Stimulated activated CD4-positive, alpha-beta T cell treated with anti-CD3 and anti-CD28 coated beads, Interleukin-15, amount 100 ng/mL, for 48 hours (primary cell): Measurements from ENCODE around the gene GLS.
"Not testable (repeated sequence)": the region's sequence is repeated elsewhere in the genome, so short reads cannot be mapped to it uniquely, and the experiment has no call there.

ENCODE experiments used
- DNase-seq, 2 donors: peaks; one replicate each; pipeline ENCODE4 v3.0.0-alpha.2; 2020; ENCODE audit warnings: low read depth in 2 of 2

The GLS gene

DNA sequence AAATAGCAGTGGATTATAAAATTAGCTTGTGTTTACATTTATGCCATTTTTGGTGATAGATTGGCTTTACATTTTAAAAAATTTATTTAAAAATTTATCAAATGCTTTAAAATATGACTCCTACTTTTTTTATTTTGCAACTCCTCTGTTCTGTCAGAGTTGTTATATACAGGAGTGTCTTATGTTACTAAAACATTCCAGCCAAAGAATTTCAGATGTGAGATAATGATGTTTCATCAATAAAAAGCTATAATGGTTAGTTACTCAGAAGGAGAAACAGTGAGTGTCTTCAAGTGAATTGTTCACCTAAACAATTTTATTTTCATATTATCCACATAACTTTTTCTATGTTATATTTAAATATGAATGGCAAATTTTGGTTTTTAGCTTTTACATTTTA is 52.7 kb downstream of the GLS start:
- DNase-seq, result no peak

DNA sequence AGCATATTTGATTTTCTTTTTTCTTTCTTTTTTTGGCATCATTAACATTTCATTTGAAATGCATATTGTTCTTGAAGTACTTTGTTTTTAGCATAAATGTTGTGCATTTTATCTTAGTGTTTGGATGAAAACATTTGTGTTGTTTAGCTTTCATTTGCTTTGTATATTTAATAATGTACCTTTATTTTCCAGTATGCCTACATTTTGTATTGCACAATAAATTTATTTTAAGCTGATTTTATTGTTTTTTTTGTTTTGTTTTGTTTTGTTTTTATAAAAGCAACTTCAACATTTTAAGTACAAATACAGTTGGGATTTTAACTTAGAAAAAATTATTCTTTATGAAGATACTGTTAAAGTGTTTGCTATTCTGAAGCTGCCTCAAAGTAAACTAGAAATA is 54.4 kb downstream of the GLS start:
- no peak for DNase-seq

DNA sequence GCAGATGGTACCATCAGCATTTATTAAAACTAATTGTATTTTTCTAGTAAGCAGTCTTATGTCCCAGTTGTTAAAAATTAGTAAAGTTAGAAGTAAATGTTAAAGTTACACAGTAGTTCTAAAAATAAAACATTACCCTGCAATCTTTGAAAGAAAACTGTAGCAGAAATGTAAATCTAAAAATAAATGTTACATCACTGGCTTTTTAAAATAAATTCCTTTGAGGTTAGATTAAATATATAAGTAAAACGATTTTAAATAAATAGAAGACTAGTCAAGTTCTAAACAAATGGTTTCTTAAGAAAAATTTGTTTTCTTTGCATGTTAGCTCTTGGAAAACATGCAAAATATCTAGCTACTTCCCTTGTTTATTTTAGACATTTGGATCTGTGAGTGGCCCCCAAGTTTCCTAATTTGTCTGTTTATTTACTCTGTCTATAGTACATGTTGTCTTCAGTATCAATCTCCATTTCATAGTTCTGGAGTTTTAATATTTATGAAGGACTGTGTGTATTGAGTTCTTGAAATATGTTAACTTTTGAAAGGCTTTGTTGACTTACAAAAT is 58.2 kb downstream of the GLS start:
- no peak for DNase-seq

DNA sequence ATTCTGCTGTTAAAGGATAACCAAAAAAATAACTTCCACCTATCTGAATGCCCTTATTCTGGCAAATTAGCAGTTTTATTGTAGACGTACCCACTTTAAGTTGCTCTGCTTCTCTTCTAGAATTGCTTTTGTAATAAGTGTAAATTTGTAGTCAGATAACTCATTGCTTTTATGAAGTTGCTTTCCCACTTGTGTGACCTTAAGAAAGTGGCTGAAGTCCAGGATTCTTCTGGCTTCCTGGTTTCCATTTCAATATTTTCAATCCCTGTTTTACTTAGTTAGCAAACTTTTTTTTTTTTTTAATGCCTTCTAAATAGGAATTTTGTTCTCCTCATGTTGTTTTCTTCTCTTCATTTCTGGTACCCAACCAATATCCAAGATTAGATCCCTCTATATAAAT is 59.8 kb downstream of the GLS start:
- DNase-seq, result no peak

DNA sequence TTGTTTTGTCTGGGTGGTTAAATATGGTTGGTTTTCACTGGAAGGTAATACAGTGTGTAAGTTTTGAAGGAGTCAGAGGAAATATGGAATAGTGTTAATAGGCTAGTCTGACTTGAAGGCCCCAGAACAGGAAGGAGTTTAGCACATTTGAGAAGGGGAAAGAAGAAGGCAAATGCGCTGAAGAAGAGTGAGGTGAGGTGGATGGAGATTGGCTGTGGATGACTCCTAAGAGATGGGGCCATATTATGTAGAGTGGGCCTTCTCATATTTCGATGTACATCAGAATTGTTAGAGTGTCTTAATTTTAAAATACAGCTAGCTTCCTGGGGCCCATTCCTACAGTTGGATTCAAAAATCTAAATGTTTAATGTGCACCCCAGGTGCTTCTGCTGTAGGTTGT is 61.0 kb downstream of the GLS start:
- DNase-seq, result no peak

DNA sequence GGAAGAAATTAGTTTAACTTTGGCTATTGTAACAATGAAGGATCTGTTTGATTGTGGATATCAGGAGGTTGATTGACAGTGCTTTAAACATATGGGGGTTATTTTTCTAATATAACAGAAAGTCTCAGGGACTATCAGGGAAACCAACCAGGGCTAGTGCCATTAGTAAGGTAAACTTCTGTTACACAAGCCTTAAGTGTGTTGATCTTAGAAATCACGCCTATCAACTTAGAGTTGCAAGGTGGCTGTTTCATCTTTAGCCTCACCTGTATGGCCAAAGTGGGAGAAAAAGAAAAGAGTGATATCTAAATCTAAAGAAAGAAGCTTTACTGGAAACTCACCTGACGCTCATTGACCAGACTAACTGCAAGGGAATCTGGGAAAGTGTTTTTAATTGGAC is 62.1 kb downstream of the GLS start:
- DNase-seq, result no peak

DNA sequence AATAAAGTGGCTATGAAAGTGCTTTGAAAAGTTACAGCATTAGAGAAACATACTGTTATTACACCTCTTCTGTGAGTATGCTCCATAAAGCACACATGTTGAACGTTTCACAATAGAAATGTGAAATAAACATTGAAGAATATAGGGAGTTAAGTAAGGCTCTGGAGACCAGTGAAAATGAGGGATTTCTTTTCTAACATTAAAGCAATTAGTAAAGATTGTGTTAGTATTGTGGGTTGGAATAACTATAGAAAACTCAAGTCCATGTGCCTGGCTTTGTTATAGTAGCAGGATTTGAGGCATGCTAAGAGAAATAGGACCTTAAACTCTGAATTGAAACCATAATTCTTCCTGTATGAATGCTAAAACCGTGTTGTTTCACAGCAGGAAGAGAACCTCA is 63.1 kb downstream of the GLS start:
- DNase-seq, result no peak

DNA sequence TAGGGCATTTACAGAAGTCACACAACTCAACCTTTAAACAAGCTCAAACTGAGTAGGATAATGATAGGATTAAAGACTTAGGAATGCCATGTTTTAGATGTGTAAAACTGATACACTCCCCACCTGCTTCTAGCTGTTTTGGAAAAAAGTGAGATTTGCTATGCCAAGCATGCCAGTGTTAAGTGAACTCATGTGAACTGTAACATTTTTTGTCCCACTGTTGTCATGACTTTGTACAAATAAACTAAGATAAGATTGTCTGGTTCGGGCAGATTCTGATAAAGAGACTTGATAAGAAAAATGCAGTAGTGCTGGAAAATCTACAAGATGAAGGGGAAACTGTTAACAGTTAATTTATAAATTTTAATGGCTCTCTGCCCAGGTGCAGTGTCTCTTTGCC is 66.5 kb downstream of the GLS start:
- DNase-seq, result no peak

DNA sequence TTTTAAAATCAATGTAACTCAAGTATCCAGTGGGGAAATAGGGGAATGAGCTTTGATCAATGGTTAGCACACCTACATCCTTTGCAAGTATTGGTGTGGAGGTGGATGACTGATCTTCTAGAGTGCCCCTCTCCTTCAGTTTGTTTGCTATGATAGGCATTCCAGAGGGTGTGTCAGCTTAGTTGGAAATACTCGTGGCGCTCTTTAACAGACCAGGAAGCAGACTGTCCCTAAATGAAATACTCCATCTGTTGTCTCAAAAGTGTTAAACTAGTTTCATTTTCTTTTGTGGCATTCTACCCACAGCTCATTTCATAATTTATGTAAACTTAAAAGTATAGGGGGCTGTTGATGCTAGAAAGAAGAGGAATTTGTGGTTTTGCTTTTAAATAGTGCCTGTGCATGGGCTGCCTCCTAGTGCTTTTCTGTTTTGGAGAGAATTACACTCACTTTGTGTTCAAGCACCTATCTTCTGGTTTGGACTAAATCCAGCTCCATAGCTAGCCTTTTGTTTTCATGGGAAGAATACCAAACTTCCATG is 67.2 kb downstream of the GLS start:
- no peak for DNase-seq

DNA sequence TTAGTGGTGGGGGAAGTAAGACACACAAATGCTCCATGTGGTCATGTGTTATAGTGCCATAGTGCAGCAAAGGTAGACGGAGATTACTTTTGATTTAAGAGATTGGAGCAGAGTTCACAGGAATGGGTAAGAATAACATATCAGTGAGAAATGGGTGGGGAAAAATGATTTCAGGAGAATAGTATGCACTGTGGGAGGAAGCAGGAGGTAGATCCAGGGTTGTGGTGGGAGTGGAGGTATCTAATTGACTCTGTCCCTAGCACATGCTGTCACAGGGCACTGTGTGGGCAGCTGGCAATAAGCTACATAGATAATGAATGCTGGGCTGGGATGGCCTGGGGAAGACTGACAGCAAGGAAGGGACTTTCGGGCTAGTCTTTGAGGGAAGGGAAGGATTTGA is 68.0 kb downstream of the GLS start:
- no peak for DNase-seq

DNA sequence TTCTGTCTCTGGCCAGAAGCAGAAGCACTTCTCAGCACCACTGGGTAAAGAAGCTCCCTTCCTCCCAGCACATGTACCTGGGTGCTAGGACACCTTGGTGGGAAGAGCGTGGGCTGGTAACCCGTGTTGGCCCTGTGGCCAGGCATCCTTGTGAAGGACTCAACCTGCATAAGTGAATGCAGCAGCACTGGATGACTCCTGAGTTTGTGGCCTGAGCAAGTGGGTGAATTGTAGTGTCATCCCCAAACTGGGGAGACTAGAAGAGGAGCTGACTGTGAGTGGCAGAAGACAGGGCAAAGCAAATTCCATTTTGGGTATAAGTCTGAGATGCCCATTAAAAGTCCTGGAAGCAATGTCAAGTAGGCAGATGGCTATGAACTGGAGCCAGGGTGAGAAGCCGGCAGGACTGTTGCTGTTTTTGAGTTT is 70.0 kb downstream of the GLS start:
- DNase-seq, result no peak

DNA sequence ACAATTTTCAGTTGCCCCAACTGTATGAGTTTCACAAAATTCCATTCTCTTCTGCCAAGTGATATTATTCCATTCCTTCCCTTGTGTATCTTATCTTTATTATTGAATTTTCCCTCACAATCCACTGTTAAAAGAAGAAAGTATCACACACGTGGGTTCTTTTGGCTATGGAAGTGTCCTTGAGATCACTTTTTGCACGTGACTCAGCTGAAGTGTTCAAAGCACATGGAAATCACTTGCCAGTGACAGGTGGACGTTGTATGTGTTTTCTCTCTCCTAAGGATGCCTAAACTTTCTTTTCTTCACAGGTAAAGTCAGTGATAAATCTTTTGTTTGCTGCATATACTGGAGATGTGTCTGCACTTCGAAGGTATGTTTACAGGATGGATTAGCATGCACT is 72.6 kb downstream of the GLS start:
- DNase-seq, result no peak

DNA sequence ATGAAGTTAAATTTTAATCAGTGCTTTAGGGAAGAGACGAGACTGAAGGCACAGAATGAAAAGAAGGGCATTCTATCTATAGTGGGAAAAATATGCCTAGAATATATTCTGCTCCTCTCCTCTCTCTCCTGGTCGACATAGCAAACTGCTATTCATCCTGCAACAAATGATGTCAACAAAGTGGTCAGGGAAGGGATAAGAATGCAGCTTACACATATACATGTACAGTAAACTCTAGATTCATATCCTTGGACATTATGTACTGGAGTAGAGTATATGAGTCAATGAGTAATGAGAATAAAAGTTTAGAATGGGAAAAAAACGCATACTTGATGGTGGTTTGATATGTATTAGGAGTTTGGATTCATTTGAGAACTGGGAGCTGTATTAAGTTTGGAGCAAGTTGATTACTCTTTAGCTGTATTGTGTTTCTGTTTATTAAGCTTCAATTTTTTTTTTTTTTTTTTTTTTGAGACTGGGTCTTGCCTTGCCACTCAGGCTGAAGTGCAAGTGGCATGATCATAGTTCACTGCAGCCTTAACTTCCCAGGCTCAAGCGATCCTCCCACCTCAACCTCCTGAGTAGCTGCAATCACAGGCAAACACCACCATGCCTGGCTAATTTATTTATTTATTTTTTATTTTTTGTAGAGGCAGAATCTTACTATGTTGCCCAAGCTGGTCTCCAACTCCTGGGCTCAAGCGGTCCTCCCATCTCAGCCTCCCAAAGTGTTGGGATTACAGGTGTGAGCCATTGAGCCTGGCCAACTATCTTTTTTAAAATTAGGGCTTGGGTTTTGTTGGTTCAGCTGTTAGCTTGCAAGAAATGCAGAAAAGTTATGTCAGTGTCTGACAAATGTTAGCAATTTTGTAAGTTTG is 79.5 kb downstream of the GLS start:
- no peak for DNase-seq

DNA sequence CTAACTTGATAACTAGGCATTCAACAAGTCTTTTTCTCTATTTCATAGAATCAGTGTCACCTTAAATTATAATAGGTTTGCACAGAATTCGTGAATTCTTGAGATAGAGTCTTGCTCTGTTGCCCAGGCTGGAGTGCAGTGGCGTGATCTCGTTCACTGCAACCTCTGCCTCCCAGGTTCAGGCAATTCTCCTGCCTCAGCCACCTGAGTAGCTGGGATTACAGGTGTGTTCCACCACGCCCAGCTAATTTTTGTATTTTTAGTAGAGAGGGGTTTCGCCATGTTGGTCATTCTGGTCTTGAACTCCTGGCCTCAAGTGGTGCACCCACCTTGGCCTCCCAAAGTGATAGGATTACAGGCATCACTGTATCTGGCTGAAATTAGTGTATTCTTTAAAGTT is 80.5 kb downstream of the GLS start:
- DNase-seq, result not testable (repeated sequence)

DNA sequence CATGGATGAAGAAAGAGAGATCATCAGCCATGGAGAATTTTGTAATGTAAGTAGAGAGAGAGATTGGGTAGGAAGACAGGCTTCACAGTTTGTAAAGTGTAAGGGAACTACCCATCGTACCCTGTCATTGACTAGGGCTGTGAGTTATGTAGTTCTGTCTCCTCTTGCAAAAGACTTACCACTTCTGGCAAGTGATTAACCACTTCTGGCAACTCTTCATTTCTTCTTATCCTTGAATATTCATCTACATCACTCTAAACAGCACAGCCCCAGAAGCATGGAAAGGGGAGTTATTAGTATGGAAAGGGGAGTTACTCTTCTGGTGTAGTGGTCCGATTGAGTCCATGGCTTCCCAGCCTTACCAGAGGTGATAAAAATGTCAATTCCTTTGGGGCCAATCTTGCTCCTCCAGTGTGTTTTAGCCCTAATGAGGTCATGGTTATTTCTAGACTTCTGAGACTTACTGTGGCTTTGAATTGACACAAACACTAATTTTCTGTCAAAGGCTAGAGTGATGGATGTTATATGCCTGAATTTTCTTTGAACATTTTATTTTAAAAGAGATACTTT is 81.4 kb downstream of the GLS start:
- DNase-seq, result no peak

DNA sequence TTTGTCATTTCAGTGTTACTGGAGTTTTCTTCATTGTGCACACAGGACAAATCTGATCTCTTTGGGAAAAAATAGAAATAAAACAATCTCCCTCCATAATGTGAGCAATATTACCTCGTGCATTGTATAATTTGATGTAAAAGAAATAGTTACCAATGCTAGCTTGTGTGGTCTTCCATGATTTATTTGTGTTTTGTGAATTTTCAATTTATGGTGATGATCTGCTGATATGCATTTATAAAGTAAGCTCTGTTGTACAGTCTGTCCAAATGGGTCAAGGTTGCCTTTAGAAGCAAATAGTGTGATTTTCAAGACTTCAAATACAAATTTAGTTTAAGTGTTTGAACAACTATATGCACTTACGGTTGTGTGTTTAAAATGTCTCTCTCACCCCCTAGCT is 82.5 kb downstream of the GLS start:
- DNase-seq, result no peak

DNA sequence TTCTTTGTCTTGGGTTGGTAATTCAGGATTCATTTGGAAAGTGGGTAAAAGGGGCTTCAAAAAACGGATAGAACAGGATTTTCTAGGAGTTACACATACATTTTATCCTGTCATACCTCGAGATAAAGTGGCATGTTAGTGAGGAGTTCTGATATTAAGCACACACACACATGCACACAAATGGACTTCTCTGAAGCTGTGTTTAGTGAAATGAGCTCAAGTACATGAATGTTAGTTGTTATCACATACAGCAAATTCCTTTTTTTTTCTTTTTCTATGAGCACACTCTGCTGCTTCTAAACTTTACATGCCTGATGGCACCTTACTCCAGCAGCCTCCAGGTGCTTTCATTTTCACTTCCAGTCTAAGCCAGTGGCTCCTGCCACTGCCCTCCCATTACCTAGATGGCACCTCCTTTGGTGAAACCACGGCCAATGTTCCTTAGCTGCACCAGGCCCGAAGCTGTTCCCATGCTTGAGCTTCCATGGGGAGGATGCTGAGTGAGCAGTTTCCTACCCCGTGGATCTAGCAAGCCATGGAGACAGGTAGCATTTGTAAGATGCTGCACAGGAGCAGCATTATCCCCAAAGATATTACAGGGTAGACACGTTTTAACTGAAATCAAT is 83.7 kb downstream of the GLS start:
- DNase-seq, result no peak

DNA sequence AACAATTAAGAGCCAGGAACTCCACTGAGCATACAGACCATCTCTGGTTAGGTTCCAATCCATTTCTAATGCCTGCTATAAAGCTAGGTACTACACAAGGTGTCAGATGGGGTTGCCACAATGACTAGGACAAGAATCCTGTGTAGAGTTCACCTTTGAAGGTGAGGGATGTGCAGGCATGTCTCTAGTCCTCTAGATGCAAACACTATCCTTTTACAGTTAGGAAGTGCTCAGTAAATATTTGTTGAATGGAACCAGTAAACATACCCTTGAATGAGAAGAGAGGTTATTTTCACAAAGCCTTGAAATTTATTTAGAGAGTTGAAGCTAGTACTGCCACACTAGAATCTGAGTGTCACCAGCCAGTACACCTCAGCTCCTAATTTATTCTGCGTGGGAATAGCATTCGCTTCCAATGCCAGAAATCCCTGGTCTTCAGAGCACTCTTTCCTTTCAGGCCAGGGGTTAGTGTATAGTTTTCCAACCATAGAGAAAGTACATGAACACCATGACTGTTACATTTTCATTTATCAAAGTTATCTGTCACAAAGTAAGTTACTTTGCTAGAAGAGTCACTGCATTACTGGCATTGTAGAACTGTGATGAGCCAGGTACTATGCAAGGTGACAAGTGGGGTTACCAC is 85.1 kb downstream of the GLS start:
- no peak for DNase-seq

DNA sequence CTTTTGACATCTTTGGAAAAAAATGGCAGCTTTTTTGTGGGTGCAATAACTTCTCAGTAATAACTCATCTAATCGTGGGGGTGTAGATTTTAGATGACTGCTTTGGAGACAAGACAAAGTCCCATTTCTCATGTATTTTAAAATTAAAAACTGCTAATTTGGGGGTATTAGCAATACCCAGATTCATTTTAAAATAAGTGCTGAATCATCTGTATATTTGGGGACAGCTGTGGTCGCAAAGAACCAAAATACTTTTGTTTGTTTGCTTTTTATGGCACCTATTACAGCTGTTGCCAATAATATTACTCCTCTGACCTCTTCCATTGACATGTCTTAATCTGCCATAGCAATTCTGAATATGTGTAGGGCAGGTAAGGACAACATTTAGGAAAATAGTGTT is 87.9 kb downstream of the GLS start:
- no peak for DNase-seq

DNA sequence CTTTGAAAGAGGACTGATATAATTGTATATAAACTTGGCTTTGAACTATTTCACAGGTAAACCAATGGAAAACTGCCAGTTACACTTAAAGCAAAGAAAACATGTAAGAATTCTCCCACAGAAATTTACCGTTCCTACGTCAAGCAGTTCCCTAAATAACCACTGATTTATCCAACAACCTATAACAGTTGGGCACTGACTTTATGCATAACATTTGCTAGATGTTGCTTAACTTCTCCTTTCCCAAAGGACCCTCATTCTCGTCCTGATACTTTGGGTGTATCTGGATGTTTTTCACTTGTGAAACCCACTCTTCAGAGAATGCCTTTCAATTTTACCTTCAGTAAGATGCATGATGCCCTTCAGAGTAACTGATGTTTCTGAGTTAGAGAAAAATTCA is 89.5 kb downstream of the GLS start:
- no peak for DNase-seq

DNA sequence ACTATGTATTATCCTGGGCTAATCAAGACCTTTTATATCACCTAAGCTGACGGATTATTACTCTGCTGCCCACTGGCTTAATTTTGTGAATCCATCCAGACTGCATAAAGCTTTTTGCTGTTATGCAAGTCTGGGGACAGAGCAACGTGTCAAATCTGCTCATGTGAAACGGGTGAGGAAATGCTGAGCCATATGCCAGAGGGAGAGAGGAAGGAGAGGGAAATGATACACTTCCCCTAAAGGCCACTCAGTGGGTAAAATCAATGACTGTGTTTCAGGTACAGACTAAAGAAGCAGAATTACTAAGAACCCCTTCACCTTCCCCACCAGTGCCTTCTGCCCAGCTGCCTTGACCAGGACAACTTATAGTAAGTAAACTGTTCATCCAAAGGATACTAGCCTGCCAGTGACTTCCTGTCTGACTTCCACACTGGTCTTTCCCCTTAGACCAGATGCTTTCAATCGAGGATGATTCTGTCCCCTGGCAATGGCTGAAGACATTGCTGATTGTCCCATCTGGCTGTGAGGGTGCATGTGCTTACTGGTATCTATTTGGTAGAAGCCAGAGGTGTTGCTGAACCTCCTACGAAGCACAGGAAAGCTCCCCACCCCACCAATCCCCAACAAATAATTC is 90.4 kb downstream of the GLS start:
- DNase-seq, result no peak

DNA sequence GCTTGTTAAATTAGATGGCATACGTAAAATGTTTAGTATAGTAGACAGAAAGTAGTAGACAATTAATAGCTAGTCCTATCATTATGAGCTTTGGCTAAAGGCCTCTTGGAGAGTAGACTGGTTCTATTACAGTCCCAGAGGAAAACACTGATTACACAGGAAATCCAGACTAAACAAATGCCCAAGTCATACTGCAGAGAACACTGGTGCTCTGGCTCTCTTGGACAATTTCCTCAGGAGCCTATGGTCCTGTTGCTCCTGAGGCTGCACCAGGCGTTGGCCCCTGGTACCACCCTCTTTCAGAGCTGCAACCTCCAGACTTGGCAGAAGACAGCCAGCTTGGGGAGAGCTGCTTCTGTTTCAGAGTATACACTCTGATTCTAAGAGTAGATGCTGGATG is 91.6 kb downstream of the GLS start:
- DNase-seq, result no peak
